Activated CD8-positive, alpha-beta memory T cell treated with anti-CD3 and anti-CD28 coated beads, Interleukin-2, amount 50 U/mL, for 1 hour (primary cell): Measurements from ENCODE around the gene FOXK1.
A peak's percentile ranks its signal among the peaks of the same experiment; 100 is the strongest.
"Not testable (repeated sequence)": the region's sequence is repeated elsewhere in the genome, so short reads cannot be mapped to it uniquely, and the experiment has no call there.

ENCODE experiments used
- DNase-seq: peaks from one replicate; pipeline ENCODE4 v3.0.0-alpha.2; 2020; ENCODE audit errors: extremely low read depth

Gene FOXK1

DNA sequence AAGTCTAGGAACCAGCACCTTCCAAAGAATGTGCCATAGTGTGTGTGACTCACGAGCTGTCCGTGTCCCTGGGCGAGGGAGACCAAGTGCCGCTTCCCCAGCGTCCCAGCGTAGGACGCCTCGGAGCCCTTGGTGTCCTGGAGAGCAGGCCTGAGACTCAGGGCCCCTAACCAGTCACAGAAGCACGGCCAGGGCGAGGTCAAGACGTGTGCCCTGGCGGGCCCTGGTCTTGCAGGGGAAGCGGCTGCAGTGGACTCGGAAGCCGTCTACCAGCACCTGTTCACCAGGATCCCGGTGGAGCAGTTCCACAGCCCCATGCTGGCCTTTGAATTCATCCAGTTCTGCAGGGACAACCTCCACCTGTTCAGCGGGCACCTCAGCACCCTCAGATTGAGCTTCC is 103.9 kb downstream of the FOXK1 start:
- DNase-seq = no peak

DNA sequence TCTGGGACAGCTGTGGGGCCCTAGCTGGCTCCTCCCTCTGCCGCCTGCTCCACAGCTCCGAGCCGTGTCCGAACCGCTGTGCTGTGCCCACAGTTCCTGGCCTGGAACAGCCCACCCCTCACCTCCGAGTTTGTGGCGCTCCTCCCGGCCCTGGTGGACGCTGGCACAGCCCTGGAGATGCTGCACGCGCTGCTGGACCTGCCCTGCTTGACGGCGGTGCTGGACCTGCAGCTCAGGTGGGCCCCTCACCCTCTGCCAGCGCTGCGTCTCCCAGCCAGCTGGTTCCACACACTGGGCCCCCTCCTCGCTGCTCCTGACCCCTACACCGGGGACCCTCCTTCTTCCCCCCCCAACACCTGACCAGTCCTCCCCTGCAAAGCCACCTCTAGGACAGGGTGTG is 105.4 kb downstream of the FOXK1 start:
- DNase-seq = no peak

DNA sequence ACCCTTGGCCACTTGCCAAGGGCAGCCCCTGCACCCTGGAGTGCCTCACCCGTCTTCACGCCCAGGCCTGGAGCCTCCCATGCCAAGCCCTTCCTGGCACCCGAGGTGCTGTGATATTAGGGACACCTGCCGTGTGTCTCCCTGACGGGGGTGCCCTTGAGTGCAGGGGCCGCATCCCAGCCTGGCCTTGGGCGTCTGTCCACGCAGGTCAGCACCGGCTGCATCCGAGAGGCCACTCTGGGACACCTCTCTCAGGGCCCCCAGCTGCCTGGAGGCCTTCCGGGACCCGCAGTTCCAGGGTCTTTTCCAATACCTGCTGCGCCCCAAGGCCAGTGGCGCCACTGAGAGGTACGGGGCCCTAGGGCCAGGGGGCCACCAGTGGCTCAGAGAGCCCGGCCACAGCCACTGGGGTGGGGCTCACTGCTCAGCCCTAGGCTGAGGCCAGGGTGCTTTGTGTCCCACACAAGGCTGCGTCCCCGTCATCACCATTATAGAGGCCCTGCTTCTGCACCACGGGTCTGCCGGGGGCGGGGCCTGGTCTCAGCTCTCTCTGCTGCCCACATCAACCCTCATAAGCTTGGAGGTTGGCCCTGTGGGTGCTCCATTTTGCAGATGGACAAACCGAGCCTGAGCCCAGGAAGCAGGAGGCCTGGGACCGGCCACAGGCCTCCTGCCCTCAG is 106.0 kb downstream of the FOXK1 start:
- DNase-seq = no peak

DNA sequence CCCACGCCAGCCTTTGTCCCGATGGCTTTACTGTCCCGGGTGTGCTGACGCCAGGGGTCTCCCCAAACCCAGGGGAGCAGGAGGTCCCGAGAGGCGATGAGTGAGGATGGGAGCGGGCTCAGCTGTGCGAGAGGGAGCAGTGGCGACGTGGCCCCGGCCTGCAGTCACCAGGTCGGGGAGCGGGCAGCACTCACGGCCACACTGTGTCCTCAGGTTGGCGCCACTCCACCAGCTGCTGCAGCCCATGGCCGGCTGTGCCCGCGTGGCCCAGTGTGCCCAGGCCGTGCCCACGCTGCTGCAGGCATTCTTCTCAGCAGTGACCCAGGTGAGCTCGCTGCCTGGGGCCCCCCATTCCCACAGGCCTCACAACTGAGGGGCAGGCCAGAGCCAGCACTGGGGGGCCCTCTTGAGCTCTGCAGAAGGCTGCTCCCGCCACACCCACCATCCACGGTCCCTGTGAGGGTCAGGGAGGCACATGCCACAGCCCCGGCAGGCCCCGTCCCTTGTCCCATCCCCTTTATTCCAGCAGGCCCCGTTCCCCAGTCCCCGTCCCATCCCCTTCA is 106.6 kb downstream of the FOXK1 start:
- no peak for DNase-seq

DNA sequence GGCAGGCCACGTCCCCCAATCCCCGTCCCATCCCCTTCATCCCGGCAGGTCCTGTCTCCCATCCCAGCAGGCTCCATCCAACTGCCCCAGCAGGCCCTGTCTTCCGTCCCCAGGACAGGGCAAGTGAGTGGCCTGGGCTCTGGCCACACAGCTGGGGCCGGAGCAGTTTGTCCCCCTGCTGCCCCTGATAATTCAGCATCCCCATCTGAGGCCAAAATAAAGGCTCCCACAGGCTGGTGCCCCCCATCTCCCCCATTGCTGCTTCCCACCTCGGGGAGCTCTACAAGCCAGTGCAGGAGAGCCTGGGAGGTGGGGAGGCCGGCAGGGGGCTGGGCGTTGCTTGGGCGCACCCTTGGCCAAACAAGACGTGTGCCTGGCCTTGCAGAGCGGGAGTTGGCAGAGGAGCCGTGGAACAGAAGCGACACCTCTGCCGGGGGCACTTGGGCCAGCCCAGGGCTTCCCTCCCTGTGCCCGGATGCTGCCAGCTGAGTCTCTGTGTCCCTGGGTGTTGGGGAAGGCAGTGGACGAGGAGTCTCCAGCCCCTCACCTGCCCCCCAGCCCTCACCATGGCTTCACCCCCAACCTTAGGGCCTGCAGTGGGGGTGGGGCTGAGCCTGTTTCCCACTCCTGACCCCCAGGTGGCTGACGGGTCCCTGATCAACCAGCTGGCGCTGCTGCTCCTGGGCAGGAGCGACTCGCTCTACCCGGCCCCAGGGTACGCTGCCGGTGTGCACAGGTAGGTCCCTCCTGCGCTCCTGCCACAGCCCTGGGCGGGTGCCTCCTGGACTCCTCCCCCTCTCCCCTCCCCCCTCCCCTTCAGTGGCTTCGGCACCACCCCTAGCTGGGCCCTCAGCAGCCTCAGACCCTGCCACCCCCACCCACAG is 107.3 kb downstream of the FOXK1 start:
- DNase-seq = no peak

GRCh38 chr7:4790078-4790465 is 108.0 kb downstream of the FOXK1 start:
- DNase-seq = no peak

- no peak for DNase-seq
Observed at GRCh38 chr7:4790516-4790991, 108.5 kb downstream of the FOXK1 start.

DNA sequence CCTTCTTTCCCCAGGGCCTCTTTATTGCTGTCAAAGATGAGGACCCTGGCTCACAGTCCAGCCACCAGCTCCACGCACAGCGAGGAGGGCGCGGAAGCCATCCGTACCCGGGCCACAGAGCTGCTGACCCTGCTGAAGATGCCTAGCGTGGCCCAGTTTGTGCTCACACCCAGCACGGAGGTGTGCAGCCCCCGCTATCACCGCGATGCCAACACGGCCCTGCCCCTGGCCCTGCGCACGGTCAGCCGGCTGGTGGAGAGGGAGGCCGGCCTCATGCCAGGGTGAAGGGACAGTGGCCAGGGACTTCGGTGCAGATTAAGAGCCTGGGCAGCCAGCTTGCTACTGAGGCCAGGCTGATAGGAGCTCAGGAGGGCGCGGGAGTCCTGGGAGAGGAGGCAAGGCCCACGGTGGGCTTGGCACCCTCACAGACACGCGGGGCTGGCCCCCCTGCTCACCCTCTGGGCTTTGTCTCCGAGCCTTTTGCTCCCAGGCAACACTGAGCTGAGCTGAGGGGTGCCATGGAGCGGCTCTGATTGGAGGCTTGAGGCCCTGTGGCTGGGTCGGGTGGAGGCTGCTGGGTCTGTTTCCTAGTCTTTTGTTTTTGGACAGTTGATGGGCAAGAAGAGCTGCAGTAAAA is 109.1 kb downstream of the FOXK1 start:
- DNase-seq = no peak

- peak; percentile 58 for DNase-seq
Observed at GRCh38 chr7:4791738-4792536, 109.8 kb downstream of the FOXK1 start.

- no peak for DNase-seq
Observed at GRCh38 chr7:4792537-4793126, 110.5 kb downstream of the FOXK1 start.

GRCh38 chr7:4793385-4793993 is 111.4 kb downstream of the FOXK1 start:
- not testable (repeated sequence) for DNase-seq

GRCh38 chr7:4794171-4794570 is 112.1 kb downstream of the FOXK1 start:
- DNase-seq = not testable (repeated sequence)

DNA sequence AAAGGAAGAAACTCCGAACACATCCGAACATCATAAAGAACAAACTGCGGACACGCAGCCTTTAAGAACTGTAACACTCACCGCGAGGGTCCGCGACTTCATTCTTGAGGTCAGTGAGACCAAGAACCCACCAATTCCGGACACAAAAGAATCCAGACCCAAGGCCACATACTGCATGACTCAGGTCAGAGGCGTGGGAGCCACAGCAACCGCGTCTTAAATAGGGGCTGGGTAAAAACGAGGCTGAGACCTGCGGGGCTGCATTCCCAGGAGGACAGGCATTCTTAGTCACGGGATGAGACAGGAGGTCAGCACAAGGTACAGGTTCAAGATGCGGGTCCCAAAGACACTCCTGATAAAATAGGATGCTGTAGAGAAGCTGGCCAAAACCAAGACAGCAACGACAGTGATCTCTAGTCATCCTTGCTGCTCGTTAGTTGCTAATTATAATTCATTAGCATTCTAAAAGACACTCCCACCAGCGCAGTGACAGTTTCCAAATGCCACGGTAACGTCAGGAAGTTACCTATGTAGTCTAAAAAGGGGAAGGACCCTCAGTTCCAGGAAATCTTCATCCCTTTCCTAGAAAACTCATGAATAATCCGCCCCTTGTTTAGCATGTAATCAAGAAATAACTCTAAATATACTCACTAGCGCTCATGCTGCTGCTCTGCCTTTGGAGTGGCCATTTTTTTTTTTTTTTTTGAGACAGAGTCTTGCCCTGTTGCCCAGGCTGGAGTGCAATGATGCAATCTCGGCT is 112.7 kb downstream of the FOXK1 start:
- DNase-seq = no peak

GRCh38 chr7:4796453-4796852 is 114.4 kb downstream of the FOXK1 start:
- no peak for DNase-seq

DNA sequence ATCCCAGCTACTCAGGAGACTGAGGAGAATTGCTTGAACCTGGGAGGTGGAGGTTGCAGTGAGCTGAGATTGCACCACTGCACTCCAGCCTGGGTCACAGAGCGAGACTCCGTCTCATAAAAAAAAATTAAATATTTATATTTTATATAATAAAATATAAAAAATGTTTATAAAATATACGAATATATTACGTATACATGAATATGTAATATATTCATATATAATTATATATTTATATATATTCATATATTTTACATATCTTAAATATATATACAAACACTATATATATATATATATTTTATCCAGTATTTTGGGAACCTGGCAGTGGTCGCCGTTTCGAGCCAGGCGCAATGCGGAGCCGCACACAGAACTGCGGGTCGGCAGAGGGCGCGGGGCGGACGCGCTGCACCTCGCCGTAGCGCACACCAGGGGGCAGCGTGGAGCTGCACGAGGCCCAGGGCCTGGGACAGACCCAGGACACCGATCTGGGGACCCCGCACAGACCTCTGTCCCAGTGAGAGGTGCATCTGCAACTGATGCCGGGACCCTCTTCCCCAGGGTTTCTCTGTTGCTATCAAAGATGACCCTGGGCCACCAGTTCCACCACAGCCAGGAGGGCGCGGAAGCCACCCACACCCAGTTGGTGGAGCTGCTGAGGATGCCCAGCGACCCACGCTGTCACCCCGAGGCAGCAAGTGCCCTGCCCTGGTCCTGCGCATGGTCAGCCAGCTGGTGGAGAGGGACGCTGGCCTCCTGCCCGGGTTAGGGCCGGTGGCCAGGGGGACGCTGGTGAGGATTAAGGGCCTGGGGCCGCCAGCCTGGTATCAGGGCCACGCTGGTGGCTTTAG is 116.0 kb downstream of the FOXK1 start:
- no peak for DNase-seq

GRCh38 chr7:4798706-4799235 is 116.7 kb downstream of the FOXK1 start:
- DNase-seq = no peak

DNA sequence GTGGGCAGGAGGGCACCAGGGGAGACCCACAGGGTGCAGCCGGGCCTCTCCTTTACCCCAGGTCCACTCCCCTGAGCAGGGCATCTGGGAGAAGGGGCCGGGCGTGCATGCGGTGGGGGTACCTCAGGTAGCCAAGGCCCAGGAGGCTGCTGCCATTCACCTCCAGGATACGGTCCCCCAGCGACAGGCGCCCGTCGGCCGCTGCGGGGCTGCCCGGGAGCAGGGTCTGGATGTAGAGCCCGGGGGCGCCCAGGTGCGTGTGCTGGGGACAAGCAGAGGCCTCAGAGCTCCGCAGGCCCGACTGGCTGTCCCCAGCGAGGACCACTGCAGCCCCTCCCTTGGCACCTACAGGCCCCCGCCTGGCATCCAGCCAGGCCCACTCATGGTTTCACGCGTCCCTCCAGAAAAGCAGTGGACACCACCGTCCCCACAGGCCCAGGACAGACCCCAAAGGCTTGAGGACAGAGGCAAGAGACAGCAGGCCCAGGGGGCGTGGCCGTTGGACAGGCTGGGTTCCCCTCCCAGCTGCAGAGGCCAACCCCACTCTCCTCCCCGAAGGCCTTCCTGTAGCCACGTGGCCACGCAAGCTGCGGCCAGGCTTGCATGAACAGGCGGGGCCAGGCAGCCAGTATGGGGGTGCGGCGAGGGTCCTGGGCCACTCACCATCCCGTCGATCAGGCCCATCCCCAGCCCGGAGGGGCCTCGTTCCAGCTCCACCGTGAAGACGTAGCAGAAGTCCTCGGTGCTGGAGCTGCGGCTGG is 117.6 kb downstream of the FOXK1 start:
- DNase-seq = no peak

DNA sequence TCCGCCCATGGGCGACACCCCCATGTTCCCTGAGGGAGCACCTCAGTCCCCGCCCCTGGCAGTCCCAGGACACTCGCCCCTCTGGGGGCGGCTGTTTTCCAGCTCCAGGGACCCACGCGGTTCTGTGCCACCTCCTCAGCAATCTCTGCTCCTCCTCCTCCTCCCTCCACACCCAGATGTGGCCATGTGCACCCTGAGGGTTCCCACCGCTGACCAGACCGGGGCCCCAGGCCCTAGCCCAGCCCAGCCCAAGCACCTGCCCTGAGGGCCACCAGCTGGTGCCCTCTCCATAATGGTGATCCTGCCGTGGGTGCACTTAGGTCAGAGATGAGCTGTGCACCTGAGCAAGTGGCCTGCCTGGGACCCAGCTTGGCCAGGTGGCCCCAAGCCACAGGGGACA is 118.4 kb downstream of the FOXK1 start:
- no peak for DNase-seq
